ENCODE results near the gene ONECUT3. TPM values are rescaled to one million over a fixed set of nuclear protein-coding genes. Genes with fewer than 3 reads are reported as not detected.

ONECUT3 gene
- polyA plus RNA-seq, 1 of the 3 experiments (the other 2 are of a cell fraction) = not detected

GRCh38 chr19:1762243-1763117, 9.2 kb downstream of the ONECUT3 start:
- peaks cover 95% of the 10 kb centered on the region for H3K27me3 ChIP-seq (ENCODE audit: insufficient read depth)
- CTCF ChIA-PET = interaction anchor here (0.6 to 9.3 kb wide), 6 partner anchors 8 to 239 kb away, joined by 3 to 128 read pairs (median 4); partner anchors contain the start of gene PLK5
- no peaks in the 10 kb centered on the region for H3K9me2 ChIP-seq

More at GRCh38 chr19:1762243-1763117, 9.2 kb downstream of the ONECUT3 start:
- no peak overlapping the region for H3K4me3 ChIP-seq (ENCODE audit: low read depth in 2 of 2, low read length in 1 of 2)
- no peaks in the 10 kb centered on the region for H3K79me2 ChIP-seq (ENCODE audit: insufficient read depth)
- H3K27ac ChIP-seq (ENCODE audit: low read depth in 2 of 2, low read length in 1 of 2) = no peak overlapping the region
- no peaks in the 10 kb centered on the region for H3K4me1 ChIP-seq (ENCODE audit: control insufficient read depth in 1 of 2, insufficient read depth in 2 of 2, low read depth in 1 of 2, low read length in 1 of 2)
- peak; percentile 41 for DNase-seq
- H3F3A ChIP-seq (replicated peaks; ENCODE audit: insufficient read depth) = peaks cover 5% of the 10 kb centered on the region
- no peaks in the 10 kb centered on the region for H3K36me3 ChIP-seq (replicated peaks in 1 of 2; ENCODE audit: control insufficient read depth in 1 of 2, insufficient read depth in 2 of 2, low read length in 1 of 2)
- no peak overlapping the region for H3K9ac ChIP-seq
- H3K9me3 ChIP-seq = no peaks in the 10 kb centered on the region
- peaks cover 13% of the 10 kb centered on the region; the same call in 1 of the 2 replicates for H4K20me1 ChIP-seq (ENCODE audit: insufficient read depth)
- no peak overlapping the region for H3K4me2 ChIP-seq
- no peak for TF ChIP-seq USF2 (IDR thresholded peaks at IDR 0.05; ENCODE audit: borderline replicate concordance, low read depth, low read length)
- TF ChIP-seq MEF2A (IDR thresholded peaks at IDR 0.05; ENCODE audit: borderline replicate concordance, low read depth) = no peak
- no peak for TF ChIP-seq MXI1 (IDR thresholded peaks at IDR 0.05; ENCODE audit: low read depth, low read length)
- no peak for TF ChIP-seq TCF12 (IDR thresholded peaks at IDR 0.05)
- no peak for TF ChIP-seq ELF1 (IDR thresholded peaks at IDR 0.05)
- no peak for TF ChIP-seq USF1 (IDR thresholded peaks at IDR 0.05; ENCODE audit: borderline replicate concordance, low read depth)
- no peak for TF ChIP-seq RFX5 (IDR thresholded peaks at IDR 0.05; ENCODE audit: low read length)
- TF ChIP-seq GABPA (IDR thresholded peaks at IDR 0.05; ENCODE audit: low read depth) = no peak
- TF ChIP-seq TEAD4 (IDR thresholded peaks at IDR 0.05; ENCODE audit: borderline replicate concordance, insufficient read depth) = no peak
- TF ChIP-seq, protein P1, sequence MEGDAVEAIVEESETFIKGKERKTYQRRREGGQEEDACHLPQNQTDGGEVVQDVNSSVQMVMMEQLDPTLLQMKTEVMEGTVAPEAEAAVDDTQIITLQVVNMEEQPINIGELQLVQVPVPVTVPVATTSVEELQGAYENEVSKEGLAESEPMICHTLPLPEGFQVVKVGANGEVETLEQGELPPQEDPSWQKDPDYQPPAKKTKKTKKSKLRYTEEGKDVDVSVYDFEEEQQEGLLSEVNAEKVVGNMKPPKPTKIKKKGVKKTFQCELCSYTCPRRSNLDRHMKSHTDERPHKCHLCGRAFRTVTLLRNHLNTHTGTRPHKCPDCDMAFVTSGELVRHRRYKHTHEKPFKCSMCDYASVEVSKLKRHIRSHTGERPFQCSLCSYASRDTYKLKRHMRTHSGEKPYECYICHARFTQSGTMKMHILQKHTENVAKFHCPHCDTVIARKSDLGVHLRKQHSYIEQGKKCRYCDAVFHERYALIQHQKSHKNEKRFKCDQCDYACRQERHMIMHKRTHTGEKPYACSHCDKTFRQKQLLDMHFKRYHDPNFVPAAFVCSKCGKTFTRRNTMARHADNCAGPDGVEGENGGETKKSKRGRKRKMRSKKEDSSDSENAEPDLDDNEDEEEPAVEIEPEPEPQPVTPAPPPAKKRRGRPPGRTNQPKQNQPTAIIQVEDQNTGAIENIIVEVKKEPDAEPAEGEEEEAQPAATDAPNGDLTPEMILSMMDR (IDR thresholded peaks at IDR 0.05) = no peak
- no peak for TF ChIP-seq RXRA (IDR thresholded peaks at IDR 0.05; ENCODE audit: borderline replicate concordance, low read depth)
- no peak for TF ChIP-seq TAF1 (IDR thresholded peaks at IDR 0.05; ENCODE audit: borderline replicate concordance, low read depth, low read length)
- no peak for TF ChIP-seq RCOR1 (IDR thresholded peaks at IDR 0.05; ENCODE audit: low read length)
- TF ChIP-seq EZH2phosphoT487 (IDR thresholded peaks at IDR 0.05; ENCODE audit: borderline replicate concordance, low read depth) = no peak
- WGBS (ENCODE audit: low lambda C conversion rate) = 4% methylated on average over 28 of the region's 56 CpGs
- H2AFZ ChIP-seq (ENCODE audit: low read depth) = no peak overlapping the region
- POLR2A ChIA-PET = no interaction called here
